ENCODE measurements around the gene ZBTB7C. TPM values are rescaled to one million over a fixed set of nuclear protein-coding genes. Genes with fewer than 3 reads are reported as not detected.

The ZBTB7C gene
- total RNA-seq, 1 donor from 2014 or later = 2.7 TPM

DNA sequence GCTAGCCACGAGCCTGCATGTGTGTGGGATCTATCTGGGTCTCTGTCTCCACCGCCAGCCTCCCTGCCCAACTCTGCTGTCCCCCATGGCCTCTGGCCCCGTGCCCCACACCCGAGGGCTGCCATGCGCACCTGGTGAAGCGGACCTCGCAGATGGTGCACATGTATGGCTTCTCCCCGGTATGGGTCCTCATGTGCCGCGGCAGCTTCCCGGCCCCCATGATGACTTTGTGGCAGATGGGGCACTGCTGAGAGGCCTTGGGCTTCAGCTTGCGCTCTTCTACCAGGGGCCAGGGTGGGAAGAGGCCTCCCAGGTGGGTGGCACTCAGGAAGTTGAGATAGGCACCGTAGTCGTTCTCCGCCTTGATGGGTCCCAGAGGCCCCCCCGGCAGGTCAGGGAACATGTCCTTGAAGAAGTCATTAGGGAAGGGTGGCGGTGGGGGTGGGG lies 369.4 kb downstream of the ZBTB7C start:
- Histone ChIP-seq H3K36me3 (no peaks in the 10 kb centered on the region), H3K4me3 (no peak overlapping the region), H3K27me3 (ENCODE audit: low read depth) (no peaks in the 10 kb centered on the region), H3K27ac (replicated peaks) (no peak overlapping the region), H3K9me3 (replicated peaks) (peaks cover 10% of the 10 kb centered on the region), H3K4me1 (peaks cover 11% of the 10 kb centered on the region)
- intact Hi-C loops (cut with micrococcal nuclease) = loop anchor here (10.0 kb wide), 1 partner anchor 305 kb away; no protein-coding TSS in a partner anchor
- no peak for DNase-seq
- TF ChIP-seq, protein P1, sequence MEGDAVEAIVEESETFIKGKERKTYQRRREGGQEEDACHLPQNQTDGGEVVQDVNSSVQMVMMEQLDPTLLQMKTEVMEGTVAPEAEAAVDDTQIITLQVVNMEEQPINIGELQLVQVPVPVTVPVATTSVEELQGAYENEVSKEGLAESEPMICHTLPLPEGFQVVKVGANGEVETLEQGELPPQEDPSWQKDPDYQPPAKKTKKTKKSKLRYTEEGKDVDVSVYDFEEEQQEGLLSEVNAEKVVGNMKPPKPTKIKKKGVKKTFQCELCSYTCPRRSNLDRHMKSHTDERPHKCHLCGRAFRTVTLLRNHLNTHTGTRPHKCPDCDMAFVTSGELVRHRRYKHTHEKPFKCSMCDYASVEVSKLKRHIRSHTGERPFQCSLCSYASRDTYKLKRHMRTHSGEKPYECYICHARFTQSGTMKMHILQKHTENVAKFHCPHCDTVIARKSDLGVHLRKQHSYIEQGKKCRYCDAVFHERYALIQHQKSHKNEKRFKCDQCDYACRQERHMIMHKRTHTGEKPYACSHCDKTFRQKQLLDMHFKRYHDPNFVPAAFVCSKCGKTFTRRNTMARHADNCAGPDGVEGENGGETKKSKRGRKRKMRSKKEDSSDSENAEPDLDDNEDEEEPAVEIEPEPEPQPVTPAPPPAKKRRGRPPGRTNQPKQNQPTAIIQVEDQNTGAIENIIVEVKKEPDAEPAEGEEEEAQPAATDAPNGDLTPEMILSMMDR (IDR thresholded peaks at IDR 0.05; ENCODE audit: borderline replicate concordance) = no peak

DNA sequence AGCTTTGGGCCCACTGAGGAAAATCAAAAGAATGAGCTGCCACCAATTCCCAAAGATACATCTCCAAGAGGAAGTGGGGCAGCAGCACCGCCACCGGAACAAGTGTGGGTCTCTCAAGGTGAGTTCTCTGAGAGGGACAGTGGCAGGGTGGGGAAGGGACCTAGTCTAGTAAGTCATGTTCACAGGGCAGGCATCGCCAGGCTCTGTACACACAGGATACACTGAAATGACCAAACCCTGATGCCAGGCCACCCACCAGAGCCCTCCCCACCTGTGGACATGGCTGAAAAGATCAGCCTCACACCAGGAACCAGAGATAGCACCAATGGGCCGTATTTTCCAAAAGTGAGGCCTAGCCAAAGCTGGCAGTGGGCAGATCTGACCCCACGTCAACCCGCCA lies 370.5 kb downstream of the ZBTB7C start:
- no peak for DNase-seq
- Histone ChIP-seq H3K9me3 (replicated peaks) (peaks cover 8% of the 10 kb centered on the region), H3K36me3 (no peaks in the 10 kb centered on the region), H3K27me3 (ENCODE audit: low read depth) (no peaks in the 10 kb centered on the region), H3K27ac (replicated peaks) (no peak overlapping the region), H3K4me3 (no peak overlapping the region), H3K4me1 (peaks cover 20% of the 10 kb centered on the region)
- intact Hi-C loops (cut with micrococcal nuclease) = loop anchor here (10.0 kb wide), 1 partner anchor 306 kb away; no protein-coding TSS in a partner anchor
- TF ChIP-seq, protein P1 (IDR thresholded peaks at IDR 0.05; ENCODE audit: borderline replicate concordance) = no peak

DNA sequence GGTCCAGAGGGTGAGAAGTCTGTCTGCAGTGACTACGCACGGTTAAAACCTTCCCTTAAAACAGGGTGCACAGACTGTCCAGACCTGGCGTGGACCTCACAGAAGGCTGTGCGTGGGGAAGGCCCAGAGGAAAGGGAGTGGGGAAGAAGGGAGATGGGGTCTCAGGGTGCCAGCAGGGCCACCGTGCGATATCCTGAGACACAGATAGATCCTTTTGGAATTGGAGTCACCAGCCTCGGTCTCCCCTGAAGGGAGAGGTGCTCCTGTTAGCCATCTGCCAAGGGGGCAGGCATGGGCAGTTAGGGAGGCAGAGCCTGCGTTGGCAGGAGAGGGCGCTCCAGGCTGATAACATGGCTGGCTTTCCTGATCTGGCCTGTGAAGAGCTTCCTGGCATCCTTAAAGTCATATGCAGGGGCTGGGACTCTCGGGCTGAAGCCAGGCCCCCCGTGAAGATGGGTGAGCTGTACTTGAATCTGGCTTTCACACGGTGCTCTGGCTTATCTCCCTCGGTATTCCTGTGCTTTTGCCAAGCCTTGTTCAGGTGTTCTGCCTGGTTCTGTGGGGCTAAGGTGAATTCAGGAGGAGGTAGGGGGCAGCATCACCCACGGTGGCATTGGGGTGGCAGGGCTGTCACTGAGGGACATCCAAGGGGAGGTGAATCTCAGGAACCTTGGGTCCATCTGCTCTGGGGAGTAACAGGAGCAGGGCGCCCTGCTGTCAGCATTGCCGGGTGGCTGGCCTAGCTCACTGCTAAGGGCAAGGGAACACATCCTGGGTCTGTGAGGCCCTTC lies 371.5 kb downstream of the ZBTB7C start:
- Histone ChIP-seq H3K36me3 (no peaks in the 10 kb centered on the region), H3K27me3 (ENCODE audit: low read depth) (no peaks in the 10 kb centered on the region), H3K27ac (replicated peaks) (no peak overlapping the region), H3K4me3 (no peak overlapping the region), H3K9me3 (replicated peaks) (no peaks in the 10 kb centered on the region), H3K4me1 (peaks cover 20% of the 10 kb centered on the region)
- DNase-seq = peak; percentile 42
- TF ChIP-seq, protein P1 (IDR thresholded peaks at IDR 0.05; ENCODE audit: borderline replicate concordance) = peak; percentile 75
- intact Hi-C loops (cut with micrococcal nuclease) = loop anchor here (10.0 kb wide), 1 partner anchor 307 kb away; no protein-coding TSS in a partner anchor

DNA sequence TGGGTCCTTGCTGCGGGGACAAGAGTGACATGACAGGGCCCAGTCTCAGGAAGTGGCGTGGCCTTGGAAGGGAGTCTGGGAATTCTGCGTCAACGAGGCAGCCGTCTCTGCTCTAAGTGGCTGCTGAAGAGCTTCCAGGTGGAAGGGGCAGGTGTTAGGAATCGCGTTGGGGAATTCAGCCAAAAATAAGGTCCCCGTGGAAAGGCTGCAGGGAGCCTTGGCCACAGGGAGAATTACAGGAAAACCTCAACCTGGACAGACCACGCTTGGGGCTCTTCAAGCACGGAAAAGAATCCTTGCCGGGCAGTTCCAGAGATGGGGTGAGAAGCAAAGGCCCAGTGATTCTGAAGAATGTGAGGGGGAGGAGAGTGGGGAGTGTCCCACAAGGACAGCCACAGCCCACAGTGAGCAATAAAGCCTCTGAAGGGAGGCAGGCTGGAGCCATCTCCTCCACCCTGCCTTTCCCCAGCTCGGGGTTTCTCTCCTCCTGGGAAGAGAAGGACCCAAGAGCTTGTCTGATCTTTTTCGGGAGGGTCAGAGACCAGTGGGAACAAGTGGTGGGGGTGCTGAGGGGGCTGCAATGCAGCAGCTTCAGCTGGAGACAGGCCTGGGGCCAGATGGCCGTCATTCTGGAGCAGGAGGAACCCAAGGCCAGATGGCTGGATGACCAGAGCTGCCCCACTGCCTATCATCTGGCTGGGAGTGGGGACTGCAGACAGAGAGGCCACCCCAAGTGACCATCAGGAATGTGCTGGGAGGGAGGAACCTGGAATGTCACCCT lies 372.4 kb downstream of the ZBTB7C start:
- no peaks in the 10 kb centered on the region for H3K27me3 ChIP-seq (ENCODE audit: low read depth)
- no peaks in the 10 kb centered on the region for H3K9me3 ChIP-seq (replicated peaks)
- peaks cover 20% of the 10 kb centered on the region for H3K4me1 ChIP-seq
- H3K4me3 ChIP-seq = no peak overlapping the region
- no peak overlapping the region for H3K27ac ChIP-seq (replicated peaks)
- no peaks in the 10 kb centered on the region for H3K36me3 ChIP-seq
- no peak for DNase-seq
- TF ChIP-seq, protein P1 (IDR thresholded peaks at IDR 0.05; ENCODE audit: borderline replicate concordance) = no peak
- intact Hi-C loops (cut with micrococcal nuclease) = loop anchor here (10.0 kb wide), 1 partner anchor 308 kb away; no protein-coding TSS in a partner anchor

DNA sequence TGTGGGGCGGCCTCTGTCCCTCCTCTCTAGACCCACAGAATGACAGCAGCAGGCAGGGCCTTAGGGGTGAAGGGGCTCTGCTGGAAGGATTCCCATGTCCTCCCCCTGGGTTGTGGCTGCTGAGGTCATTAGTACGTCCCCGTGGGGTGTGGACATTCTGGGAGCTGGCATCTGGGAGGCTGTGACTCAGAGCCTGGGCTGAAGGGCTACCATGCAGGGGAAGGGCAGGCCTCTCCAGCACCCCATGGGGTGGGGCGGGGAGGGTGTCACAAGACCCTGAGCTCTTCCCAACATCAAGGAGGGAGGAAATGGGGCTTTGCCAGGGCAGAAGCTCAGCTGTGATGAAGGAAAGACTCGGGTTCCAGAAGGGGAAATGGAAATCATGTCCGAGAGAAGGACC lies 373.0 kb downstream of the ZBTB7C start:
- H3K36me3 ChIP-seq = no peaks in the 10 kb centered on the region
- intact Hi-C loops (cut with micrococcal nuclease) = loop anchor here (10.0 kb wide), 1 partner anchor 309 kb away; no protein-coding TSS in a partner anchor
- H3K4me3 ChIP-seq = no peak overlapping the region
- no peak for DNase-seq
- H3K4me1 ChIP-seq = peaks cover 20% of the 10 kb centered on the region
- no peaks in the 10 kb centered on the region for H3K27me3 ChIP-seq (ENCODE audit: low read depth)
- no peaks in the 10 kb centered on the region for H3K9me3 ChIP-seq (replicated peaks)
- TF ChIP-seq, protein P1 (IDR thresholded peaks at IDR 0.05; ENCODE audit: borderline replicate concordance) = no peak
- H3K27ac ChIP-seq (replicated peaks) = no peak overlapping the region

All from left ventricle myocardium inferior (tissue), 1 donor.